SIG-M5 treated with dmso at 0.1 percent for 504 hours (cell line): ENCODE data around the gene PDGFC.

Source experiments
- DNase-seq: peaks from one replicate; lab custom pipeline; 2025; ENCODE audit not compliant: unreplicated experiment; lab: John Stamatoyannopoulos, UW

The PDGFC gene

GRCh38 chr4:156790866-156791265, 180.7 kb downstream of the PDGFC start:
- DNase-seq: no peak

GRCh38 chr4:156788782-156789181, 182.8 kb downstream of the PDGFC start:
- no peak for DNase-seq

DNA sequence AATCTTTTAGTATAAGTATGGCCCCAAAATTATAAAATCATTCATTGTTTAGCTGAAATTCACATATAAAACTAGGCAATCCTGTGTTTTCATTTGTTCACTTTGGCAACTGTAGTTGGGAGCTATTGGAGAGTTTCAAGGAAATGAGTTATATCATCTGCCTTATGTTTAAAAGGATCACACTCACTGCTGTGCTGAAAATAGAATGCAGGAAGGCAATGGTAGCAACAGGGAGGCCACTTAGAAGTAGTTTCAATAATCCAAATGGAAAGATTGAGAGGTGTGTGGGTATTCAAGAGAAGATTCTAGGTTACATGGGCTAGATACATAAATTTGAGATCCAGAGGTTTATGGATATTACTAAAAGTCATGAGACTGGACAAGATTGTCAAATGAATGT, 184.9 kb downstream of the PDGFC start:
- no peak for DNase-seq

GRCh38 chr4:156784970-156785369, 186.6 kb downstream of the PDGFC start:
- no peak for DNase-seq

- DNase-seq: no peak
Measured at GRCh38 chr4:156783966-156784365, 187.6 kb downstream of the PDGFC start.

GRCh38 chr4:156782491-156782890, 189.1 kb downstream of the PDGFC start:
- DNase-seq: no peak

DNA sequence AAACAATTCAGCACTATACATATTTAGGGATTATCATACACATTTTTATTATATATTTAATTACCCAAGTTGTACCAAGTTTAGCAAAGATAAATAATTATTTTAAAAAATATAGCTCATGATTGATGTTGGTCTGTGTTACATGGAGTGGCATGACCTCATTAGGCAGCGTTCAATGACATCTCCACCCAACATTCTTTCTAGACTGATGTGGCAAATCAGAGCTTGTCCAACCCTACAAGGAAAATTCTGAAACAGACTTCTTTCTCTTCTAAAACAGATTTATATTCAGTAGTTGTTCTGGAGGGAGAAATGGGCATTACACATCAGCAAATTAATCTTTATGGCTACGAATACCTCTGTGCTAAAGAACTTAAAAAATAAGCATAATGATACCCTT, 189.7 kb downstream of the PDGFC start:
- DNase-seq: no peak

DNA sequence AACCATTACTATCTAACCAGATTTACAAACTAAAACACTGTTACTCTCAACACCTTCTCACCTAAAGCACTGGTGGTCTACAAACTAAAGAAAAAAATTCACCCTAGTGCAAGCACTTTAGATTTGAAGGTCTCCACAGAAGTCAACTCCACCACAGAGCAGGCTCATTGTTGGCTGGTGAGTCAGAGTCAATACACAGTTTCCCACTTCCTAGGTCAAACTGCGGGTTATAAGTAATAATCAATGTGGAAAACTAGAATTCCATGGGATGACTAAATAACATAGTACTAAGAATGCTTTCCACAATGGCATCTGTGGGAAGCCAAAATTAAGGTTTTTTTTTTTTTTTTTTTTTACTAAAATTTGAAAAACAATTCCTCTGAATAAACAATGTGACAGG, 191.8 kb downstream of the PDGFC start:
- no peak for DNase-seq

GRCh38 chr4:156779042-156779441, 192.6 kb downstream of the PDGFC start:
- DNase-seq: no peak

GRCh38 chr4:156778606-156779005, 193.0 kb downstream of the PDGFC start:
- DNase-seq: no peak

- DNase-seq: no peak
Measured at GRCh38 chr4:156778093-156778492, 193.5 kb downstream of the PDGFC start.

DNA sequence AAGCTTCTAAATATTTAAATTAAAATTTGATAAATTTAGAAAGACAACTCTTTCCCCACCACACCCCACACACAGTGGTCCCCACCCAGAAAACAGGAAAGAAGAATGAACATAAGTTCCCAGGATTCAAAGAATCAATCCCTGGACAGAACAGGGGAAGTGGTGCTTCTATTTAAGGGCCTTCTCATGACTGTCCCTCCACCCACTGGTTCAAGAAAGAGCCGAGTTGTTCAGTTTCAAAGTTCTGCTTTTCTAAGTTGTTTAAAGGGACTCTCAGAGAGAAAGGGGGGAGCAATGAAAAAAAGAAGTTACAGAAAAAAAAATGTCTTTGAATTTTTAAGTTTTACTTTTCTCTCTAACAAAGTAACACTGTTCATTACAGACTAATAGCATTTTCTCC, 195.8 kb downstream of the PDGFC start:
- DNase-seq: peak; percentile 26

DNA sequence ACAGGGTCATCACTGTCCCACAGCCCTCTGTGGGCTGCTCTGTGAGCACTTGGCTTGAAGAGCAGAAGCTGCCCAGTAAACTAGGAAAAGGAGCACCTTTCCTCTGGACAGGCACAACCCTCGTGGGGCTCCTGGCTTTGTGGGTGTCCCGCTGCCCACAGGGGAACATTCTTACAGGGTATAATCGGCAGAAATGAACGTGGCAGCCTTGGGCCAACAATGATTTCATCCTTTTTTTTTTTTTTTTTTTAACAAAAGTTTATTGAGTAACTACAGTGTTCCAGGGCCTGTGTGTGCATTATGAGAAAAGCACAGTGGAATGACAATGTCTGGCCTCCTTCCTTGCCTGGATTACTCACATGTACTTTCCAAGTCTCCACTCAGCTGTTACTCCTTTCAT, 197.2 kb downstream of the PDGFC start:
- no peak for DNase-seq

- DNase-seq: no peak
Measured at GRCh38 chr4:156773648-156774357, 197.8 kb downstream of the PDGFC start.

DNA sequence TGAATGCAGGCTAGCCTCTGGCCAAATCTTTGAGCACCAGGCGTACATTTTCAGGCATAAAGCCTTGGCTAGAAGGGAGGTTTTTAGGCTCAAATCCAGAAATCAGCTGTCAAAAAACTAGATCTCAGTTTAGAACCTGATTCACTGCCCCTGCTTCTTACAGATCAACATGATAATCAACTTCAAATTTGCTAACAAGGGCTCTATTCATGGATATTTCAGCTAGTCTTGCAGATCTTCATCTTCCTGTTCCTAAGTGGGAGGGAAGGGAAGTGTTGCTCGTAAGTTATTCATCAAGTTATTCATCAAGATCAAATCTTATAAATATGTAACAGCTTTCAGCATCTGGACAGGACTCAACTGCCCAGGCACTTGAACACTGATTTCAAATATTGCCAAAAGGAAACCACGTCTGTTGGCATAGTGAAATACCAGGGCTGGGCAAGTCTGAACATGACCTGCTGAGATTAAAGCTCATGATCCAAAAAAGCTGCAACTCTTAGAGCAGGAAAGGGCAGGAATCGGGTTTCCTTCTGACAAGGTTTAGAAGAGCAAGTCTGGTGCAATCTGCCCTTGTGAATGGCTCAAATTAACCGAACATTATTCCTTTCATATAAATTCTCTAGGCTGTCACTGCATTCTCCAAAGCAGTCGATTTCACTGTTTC, 200.3 kb downstream of the PDGFC start:
- no peak for DNase-seq

- DNase-seq: no peak
Measured at GRCh38 chr4:156770140-156770539, 201.5 kb downstream of the PDGFC start.

- no peak for DNase-seq
Measured at GRCh38 chr4:156767911-156768415, 203.6 kb downstream of the PDGFC start.

GRCh38 chr4:156766846-156767245, 204.8 kb downstream of the PDGFC start:
- DNase-seq: no peak

DNA sequence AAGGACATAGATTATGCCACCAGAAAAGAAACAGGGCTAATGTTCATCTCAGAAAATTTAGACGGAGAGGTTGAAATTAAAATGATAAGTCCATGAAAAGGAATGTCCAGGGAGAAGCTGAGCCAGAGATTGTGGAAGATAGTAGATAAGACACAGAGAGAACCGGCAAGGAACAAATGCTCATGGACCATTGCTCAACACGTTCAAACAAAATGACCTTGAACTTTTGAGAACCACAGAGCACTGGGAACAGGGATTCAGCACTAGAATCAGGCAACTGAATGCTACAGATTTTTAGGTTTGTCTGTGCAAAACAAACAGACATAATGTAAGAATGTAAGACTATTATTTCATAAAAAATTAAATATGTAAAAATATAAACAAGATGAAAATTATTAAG, 206.3 kb downstream of the PDGFC start:
- no peak for DNase-seq

GRCh38 chr4:156764846-156765245, 206.8 kb downstream of the PDGFC start:
- no peak for DNase-seq

GRCh38 chr4:156764145-156764544, 207.5 kb downstream of the PDGFC start:
- no peak for DNase-seq

DNA sequence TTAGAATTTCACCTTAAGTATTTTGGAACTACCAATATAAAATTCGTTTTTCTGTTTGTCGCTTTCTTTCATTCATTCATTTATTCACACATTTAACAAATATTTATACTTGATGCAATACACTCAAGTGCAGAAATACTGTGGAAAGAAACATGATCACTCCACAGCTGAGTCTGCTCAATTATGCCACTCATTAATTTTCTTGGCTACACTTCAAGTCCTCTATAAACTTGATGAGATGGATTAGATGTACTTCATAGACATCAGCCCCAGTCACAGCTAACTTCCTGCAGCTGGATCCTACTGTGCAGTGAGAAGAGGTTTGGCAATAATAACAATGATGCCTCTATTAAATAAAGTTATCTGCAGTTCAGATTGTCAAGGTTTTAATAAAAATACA, 208.1 kb downstream of the PDGFC start:
- no peak for DNase-seq

DNA sequence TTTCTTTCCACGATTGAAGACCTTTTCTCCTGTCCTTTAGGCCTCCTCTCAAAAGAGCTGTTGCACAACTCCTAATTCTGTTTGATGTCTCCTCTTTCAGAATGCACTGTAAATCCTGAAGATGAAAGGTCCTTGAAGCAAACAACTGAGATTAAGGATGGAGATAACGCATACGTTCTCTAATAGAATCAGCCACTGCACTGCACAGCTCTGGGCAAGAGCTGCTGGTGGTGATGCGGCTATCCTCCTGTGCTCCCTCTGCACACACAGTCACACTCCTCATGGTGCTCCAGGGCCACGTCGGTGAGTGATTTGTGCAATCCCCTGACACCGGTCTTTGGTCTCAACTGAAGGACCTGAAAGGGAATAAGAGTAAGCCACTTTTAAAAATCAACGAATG, 208.7 kb downstream of the PDGFC start:
- DNase-seq: no peak
